Transverse colon (tissue), 4 donors: ENCODE measurements around the gene EPHA8. TPM values are rescaled to one million over a fixed set of nuclear protein-coding genes. Genes with fewer than 3 reads are reported as not detected.
A peak's percentile ranks its signal among the peaks of the same experiment; 100 is the strongest.

Experiments used
- DNase-seq: peaks from one replicate; pipeline ENCODE4 v3.0.0-alpha.2; 2019
- H3K27ac ChIP-seq, 4 donors: fragments of 200-600 bp; sonication (generic); 2 replicates each; pipeline ENCODE4 v1.5.1; 2016 to 2018; ENCODE audit warnings: inconsistent platforms in 4 of 4
- H3K27me3 ChIP-seq: fragments of 200-600 bp; sonication (generic); 2 replicates; pipeline ENCODE4 v1.5.1; 2017; ENCODE audit warnings: inconsistent platforms
- H3K36me3 ChIP-seq, 4 donors: fragments of 200-600 bp; sonication (generic); 2 replicates each; pipeline ENCODE4 v1.5.1; 2017 to 2019; ENCODE audit warnings: inconsistent platforms in 4 of 4
- H3K4me1 ChIP-seq, 4 donors: fragments of 200-600 bp; sonication (generic); 2 replicates each; pipeline ENCODE4 v1.5.1; 2017 to 2020; ENCODE audit warnings: inconsistent platforms in 4 of 4
- H3K4me3 ChIP-seq, 4 donors: fragments of 200-600 bp; sonication (generic); 1 replicate in 1 of 4; 2 replicates in 3 of 4; pipeline versions ENCODE4 v1.5.1 to v1.6.1; 2017 to 2019; ENCODE audit warnings: inconsistent platforms in 4 of 4
- H3K9me3 ChIP-seq, 2 donors: fragments of 200-600 bp; sonication (generic); 2 replicates each; pipeline ENCODE4 v1.5.1; 2017 to 2019; ENCODE audit warnings: inconsistent platforms in 2 of 2
- CTCF ChIP-seq, 5 experiments: fragments of 200-600 bp in 3 of 5; fragments of 450-650 bp in 2 of 5; sonication (generic) in 3 of 5; IDR thresholded peaks; 1 replicate in 2 of 5; 2 replicates in 3 of 5; pipeline ENCODE4 v1.5.1; 2016 to 2017; ENCODE audit warnings: antibody characterized with exemption in 5 of 5, inconsistent platforms in 3 of 5, mild to moderate bottlenecking in 2 of 5, moderate library complexity in 1 of 5
- EP300 ChIP-seq: sonication (generic); formaldehyde crosslinking; IDR thresholded peaks from one replicate; pipeline ENCODE4 v1.6.1; 2017; ENCODE audit warnings: antibody characterized with exemption, low read depth
- POLR2A ChIP-seq: fragments of 450-650 bp; IDR thresholded peaks from one replicate; pipeline ENCODE4 v1.6.1; 2016; ENCODE audit warnings: antibody characterized with exemption, mild to moderate bottlenecking, moderate library complexity
- POLR2AphosphoS5 ChIP-seq, 3 donors: sonication (generic); formaldehyde crosslinking; IDR thresholded peaks; one replicate each; pipeline ENCODE4 v1.6.1; 2016; ENCODE audit warnings: antibody characterized with exemption in 3 of 3
- WGBS, 2 donors: methylation state at CpG; one replicate each; pipeline ENCODE4 v1.1.5; 2018; ENCODE audit warnings: low coverage in 1 of 2; 5-methylcytosine and 5-hydroxymethylcytosine counted together
- in situ Hi-C, 4 donors: fragments of 200-750 bp; cut with MboI; loops; one replicate each; pipeline versions ENCODE4 v1.15.0 to v1.15.1; 2017; ENCODE audit warnings: low sequenced_read_pairs in 3 of 4, low pct_ligation_motif_present in 1 of 4, low pct_unique_long_range_greater_than_20kb in 1 of 4
- intact Hi-C: fragments of 100-400 bp; cut with DNase I; formaldehyde crosslinking; loops from one replicate; pipeline ENCODE4 v1.15.1; 2023; ENCODE audit warnings: low total_unique reads
- small RNA-seq, 4 donors: library from RNA; depleted of rRNA; stranded (forward); fragments of <200 nt; gene quantifications; one replicate each; pipeline ENCODE3, GENCODE V24; 2016
- total RNA-seq, 4 donors: library from RNA; depleted of rRNA; stranded (reverse); fragments of >200 nt; gene quantifications; one replicate each; pipeline ENCODE4 v1.1.0, GENCODE V29; 2016

The EPHA8 gene
- total RNA-seq, 4 donors from 2014 or later: not detected

DNA sequence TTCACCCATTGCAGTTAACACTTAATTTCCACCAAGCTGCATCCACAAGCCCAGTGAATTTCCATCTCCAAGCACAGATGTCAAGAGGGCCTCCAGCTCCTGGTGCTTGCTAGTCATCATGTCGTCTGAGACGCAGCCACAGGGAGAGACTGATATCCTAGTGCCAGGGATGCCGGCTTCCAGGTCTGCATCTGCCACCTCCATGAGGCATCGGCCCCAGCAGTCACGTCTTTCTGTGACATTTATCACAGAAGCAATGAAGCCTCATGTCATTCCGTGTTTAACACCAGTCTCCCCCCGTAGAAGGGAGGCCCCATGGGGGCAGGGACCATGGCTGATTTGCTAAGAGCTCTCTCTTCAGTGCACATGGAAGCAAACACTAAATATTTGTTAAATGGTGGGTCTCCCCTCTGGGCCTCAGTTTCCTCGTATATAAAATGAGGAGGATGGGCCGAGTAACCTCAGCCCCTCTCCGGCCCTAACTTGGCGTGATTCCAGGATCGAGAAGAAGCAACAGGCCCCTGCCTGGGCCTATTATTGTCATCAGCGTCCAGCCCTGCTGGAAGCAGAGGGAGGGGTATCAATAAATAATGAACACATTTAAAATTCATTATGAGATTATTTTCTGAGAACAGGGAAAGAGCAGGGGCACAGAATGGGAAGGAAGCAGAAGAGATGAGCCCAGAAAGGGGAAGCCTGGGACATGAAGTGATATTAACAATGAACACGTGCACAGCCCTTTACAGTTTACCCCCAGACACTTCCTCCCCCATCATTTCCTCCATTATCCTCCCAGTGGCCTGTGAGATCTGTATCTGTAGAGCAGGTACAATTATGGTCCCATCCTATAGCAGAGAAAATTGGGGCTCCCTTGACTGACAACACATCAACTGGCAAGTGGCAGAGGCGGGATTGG, 88.9 kb downstream of the EPHA8 start:
- no peak overlapping the region for H3K4me3 ChIP-seq
- in situ Hi-C loops (no loop called here), intact Hi-C loops (no loop called here)
- no peaks in the 10 kb centered on the region for H3K36me3 ChIP-seq
- peak overlapping the region in 3 of 4 donors; percentile 8 to 38 (median 22) for H3K27ac ChIP-seq
- no peak for TF ChIP-seq CTCF (IDR thresholded peaks at IDR 0.05)
- no peak for TF ChIP-seq POLR2AphosphoS5 (IDR thresholded peaks at IDR 0.05)
- TF ChIP-seq EP300: no peak
- no peak for TF ChIP-seq POLR2A
- no peaks in the 10 kb centered on the region for H3K4me1 ChIP-seq
- H3K9me3 ChIP-seq: no peaks in the 10 kb centered on the region
- WGBS, 2 donors: 65 to 73% methylated on average over 2 to 15 of the region's 15 CpGs
- H3K27me3 ChIP-seq: peaks cover 24% of the 10 kb centered on the region
- DNase-seq: no peak

- Histone ChIP-seq H3K4me1 (no peaks in the 10 kb centered on the region), H3K36me3 (no peaks in the 10 kb centered on the region), H3K27ac (peak within 1 kb of the TSS; percentile 10 to 41 (median 32)), H3K4me3 (peak within 1 kb of the TSS in 2 of 4 donors; percentile 4 to 22), H3K27me3 (peaks cover 28% of the 10 kb centered on the region), H3K9me3 (no peaks in the 10 kb centered on the region)
- in situ Hi-C loops (no loop called here), intact Hi-C loops (no loop called here)
- whole genome bisulfite sequencing, 2 donors: 77% methylated on average over 13 of the region's 13 CpGs; no CpG with 5 or more reads in 1 of the 2 donors
- TF ChIP-seq EP300 (no peak), POLR2A (peak; percentile 48), CTCF (IDR thresholded peaks at IDR 0.05) (no peak), POLR2AphosphoS5 (IDR thresholded peaks at IDR 0.05) (peak in 1 of 3 donors; percentile 57)
- DNase-seq: peak; percentile 48
Measured at GRCh38 chr1:22652881-22653316, 89.6 kb downstream of the EPHA8 start, which contains the start of gene C1QB. C1QB (plus strand) TSS chr1:22653236; CDS start chr1:22659463, 6,227 bp downstream.

Small RNA genes within 50 kb of the gene (small RNA-seq; reads per million reads assigned to genes)
- 0 reads per million in 4 donors for gene MIR6127

Other genes with a start within 250 kb of the EPHA8 start
- gene ZBTB40, start 111.6 kb upstream of the EPHA8 start, total RNA-seq: 10 to 100 TPM; 17.7 to 30.3 (median 21.1) TPM
- gene C1QA, start 73.1 kb downstream of the EPHA8 start, total RNA-seq: 100 to 1,000 TPM in 1 of 4 donors, 10 to 100 TPM in 3; 28.5 to 181 (median 63.0) TPM
- 100 to 1,000 TPM in 1 of 4 donors, 10 to 100 TPM in 3; 21.7 to 106 (median 73.9) TPM for gene C1QC, start 80.1 kb downstream of the EPHA8 start, total RNA-seq
- gene C1QB, start 89.7 kb downstream of the EPHA8 start, total RNA-seq: 100 to 1,000 TPM in 3 of 4 donors, 10 to 100 TPM in 1; 62.9 to 163 (median 118) TPM
- 100 to 1,000 TPM in 1 of 4 donors, 10 to 100 TPM in 2, 1 to 10 TPM in 1; 3.0 to 152 (median 27.9) TPM for gene EPHB2, start 147.3 kb downstream of the EPHA8 start, total RNA-seq